ENCODE measurements around the gene UGT2B7.
A peak's percentile ranks its signal among the peaks of the same experiment; 100 is the strongest.
"Not testable (repeated sequence)": the region's sequence is repeated elsewhere in the genome, so short reads cannot be mapped to it uniquely, and the experiment has no call there.

UGT2B7 gene

GRCh38 chr4:69096111-69096656 is at the start of gene UGT2B7:
Gene UGT2B7, plus strand, starts transcription at chr4:69096474. Its CDS starts 47 bp downstream, at chr4:69096521.
- no peak for DNase-seq

DNA sequence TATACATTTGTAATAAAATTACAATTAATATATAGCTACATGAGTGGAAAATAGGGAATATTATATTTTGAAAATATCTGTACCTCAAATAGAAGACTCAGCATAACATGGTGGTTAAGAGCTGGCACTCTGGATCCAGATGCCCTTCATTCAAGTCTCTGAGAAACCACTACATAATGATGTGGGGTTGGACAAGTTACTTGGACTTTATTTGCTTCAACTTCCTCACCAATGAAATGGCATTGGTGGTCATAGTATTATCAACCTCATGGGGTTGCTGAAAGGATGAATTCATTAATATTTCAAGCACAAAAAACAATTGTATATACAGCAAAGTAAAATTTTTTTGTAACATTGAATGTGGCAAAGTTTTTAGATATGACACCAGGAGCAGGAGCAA is 46.4 kb upstream of the UGT2B7 start:
- DNase-seq, result no peak

DNA sequence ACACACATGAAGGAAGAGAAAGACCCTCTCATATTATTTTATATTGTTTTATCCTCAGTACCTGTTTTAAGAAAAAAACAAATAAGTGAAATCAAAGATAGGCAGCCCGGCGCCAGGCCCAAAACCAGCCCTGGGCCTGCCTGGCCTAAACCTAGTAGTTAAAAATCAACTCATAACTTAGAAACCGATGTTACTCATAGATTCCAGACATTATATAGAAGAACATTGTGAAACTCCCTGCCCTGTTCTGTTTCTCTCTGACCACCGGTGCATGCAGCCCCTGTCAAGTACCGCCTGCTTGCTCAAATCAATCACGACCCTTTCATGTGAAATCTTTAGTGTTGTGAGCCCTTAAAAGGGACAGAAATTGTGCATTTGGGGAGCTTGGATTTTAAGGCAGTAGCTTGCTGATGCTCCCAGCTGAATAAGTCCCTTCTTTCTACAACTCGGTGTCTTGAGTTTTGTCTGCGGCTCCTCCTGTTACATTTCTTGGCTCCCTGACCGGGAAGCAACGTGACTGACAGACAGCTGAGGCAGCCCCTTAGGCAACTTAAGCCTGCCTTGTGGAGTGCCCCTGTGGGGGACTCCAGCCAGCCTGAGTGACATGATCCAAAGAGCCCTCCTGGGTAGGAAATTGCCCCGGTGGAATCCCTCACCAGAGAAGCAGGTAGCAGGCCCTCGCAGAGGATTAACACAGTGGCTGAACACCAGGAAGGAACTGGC is 45.3 kb upstream of the UGT2B7 start:
- DNase-seq, result peak; percentile 34

DNA sequence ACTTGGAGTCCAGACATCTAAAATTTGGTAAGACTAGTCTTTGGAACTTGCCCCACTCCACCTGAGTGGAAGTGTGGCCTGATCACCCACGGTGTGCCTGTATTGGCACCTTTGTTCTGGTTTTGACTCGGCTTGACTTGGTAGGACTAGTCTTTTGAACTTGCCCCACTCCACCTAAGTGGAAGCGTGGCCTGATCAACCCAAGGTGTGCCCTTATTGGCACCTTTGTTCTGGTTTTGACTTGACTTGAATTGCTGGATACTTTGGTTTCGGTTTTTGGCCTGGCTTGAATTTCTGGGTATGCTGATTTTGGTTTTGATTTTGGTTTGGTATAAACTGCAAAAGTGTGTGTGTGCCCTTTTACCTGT is 44.7 kb upstream of the UGT2B7 start:
- DNase-seq, result no peak

DNA sequence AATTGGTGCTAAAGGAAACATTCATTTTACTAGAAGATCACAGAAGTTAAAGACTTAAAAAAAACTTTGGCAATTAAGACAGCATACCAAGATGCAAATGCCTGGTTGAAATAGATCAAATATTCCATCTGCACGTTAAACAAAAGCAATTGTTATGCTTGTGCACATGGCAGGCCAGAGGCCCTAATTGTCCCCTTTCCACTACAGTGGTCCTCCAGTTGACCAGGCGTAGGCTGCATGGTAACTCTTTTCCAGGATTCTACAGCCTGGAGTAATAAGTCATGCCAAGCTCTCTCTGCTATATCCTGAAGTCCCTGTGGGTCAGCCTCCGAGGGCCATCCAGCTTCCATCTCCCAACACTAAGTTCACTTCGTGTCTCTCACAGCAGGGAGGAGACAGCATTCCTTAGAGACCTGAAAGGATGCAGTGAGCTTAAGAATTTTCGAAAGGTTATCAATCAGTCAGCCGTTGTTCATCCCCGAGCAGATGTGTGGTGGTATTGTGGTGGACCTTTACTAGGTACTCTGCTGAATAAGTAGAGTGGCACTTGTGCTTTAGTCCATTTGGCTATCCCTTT is 42.9 kb upstream of the UGT2B7 start:
- not testable (repeated sequence) for DNase-seq

- DNase-seq, result not testable (repeated sequence)
Observed at GRCh38 chr4:69054033-69054432, 42.2 kb upstream of the UGT2B7 start.

DNA sequence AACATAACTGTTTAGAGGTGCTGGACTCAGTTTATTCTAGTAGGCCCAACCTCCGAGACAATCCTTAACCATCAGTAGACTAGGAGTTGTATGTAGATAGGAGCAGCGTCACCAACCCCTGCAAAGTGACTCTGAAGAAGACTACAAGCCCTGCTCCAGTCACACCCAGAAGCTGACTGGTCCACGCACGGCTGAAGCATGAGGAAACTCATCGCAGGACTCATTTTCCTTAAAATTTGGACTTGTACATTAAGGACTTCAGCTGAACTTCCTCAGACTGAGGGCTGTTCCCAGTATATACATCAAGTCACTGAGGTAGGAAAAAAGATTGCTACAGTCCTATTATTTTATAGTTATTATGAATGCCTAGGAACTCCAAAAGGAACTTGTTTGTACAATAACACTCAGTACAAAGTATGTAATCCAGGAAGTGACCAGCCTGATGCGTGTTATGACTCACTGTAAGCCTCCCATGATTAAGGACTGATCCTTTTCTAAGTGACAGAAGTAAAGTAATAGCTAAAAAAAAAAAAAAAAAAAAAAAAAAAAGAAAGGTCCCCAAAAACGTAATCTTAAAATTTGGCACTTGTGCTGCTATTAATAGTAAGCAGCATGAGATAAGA is 41.6 kb upstream of the UGT2B7 start:
- DNase-seq, result no peak

- DNase-seq, result no peak
Observed at GRCh38 chr4:69056150-69056549, 40.1 kb upstream of the UGT2B7 start.

DNA sequence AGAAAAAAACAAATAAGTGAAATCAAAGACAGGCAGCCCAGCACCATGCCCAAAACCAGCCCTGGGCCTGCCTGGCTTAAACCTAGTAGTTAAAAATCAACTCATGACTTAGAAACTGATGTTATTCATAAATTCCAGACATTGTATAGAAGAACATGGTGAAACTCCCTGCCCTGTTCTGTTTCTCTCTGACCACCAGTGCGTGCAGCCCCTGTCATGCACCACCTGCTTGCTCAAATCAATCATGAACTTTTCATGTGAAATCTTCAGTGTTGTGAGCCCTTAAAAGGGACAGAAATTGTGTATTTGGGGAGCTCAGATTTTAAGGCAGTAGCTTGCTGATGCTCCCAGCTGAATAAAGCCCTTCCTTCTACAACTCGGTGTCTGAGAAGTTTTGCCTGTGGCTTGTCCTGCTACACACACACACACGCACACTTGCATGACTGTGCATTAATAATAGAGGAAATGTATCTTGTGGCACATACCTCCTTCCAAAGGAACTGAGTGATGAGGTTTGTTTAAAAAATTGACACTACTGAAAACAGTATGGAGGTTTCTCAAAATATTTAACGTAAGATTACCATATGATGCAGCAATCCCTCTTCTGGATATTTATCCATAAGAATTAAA is 39.2 kb upstream of the UGT2B7 start:
- DNase-seq, result no peak

DNA sequence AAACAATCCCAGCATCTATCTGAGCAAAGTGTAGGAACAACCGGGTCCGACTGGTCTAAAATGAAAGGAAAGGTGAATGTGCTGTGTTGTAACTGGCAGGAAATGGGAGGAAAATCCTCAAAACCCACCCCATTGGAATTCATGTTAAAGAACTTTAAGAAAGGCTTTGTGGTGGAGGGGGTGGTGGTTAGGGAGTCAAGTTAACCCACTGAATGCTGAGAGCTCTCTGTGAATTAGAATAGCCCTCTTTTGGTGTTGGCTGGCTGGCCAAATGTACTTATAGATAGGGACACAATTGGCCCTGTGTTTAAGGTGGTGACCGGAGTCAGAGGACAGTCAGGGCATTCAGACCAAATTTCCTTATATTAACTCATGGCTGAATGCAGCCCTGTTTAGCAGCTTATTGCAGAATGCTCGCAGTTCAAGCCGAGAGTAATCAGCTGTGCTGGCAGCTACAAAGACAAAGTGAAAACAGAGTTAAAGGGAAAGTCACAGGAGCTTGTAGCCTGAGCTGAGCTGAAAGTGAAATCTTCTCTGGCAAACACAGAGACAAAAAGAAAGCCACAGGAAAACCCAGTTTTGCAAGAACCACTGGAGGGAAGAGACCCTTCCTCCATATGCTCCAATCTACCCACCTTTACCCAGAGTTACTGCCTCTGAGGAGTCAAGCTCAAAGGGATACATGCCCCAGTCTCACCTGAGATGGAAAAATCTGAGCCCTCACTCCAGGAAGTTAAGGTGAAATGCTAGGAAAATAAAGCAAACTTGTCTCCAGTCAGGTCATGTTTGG is 38.5 kb upstream of the UGT2B7 start:
- peak; percentile 28 for DNase-seq

DNA sequence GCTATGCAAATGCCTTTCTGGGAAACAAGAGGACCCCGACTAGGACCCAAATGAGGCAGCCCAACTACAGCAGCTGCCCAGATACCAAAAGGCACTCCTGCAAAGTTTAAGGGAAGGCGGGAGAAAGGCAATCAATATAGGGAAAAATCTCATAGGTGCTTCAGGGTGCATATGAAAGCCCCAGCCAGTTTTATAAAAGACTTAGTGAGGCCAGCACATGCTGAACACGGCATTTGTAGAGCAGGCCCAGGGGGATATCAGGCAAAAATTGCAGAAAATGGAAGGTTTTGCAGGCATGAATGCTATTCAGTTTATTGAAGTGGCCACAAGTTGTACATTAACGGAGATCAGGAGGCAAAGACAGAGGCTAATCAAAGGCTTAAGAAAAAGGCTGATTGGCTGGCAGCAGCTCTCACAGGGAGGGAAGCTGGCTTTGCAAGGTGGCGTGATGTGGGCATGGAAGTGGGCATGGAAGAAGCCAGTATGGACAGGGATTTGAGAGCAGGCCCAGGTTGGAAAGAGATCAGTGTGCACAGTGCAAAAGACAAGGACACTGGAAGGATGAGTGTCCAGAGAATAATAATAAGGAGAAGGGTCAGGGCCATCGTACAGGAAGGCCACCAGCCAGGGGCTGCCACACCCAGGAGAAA is 37.7 kb upstream of the UGT2B7 start:
- DNase-seq, result no peak

DNA sequence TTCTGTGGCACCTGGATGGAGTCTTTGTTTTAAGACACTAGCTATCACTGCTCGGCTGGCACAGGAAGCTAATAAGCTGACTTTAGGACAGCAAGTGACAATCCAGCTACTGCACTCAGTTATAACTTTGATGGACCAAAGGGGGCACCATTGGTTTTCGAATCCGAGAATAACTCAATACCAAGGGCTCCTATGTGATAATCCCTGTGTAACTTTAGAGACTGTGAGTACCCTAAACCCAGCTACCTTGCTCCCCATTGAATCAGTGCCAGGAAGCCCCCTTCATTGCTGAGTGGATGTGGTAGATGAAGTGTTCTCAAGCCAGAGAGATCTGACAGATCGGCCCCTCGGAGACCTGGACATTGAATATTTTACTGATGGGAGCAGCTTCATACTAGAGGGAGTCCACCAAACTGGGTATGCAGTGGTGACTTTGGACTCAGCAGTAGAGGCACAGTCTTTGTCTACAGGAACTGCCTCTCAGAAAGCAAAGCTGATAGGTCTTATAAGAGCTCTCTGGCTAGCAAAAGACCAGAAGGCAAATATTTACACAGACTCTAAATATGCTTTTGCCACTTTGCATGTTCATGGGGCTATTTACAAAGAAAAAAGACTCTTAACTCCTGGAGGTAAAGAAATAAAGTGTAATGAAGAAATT is 35.5 kb upstream of the UGT2B7 start:
- no peak for DNase-seq

GRCh38 chr4:69064391-69064790 is 31.9 kb upstream of the UGT2B7 start:
- DNase-seq, result no peak

GRCh38 chr4:69066945-69067344 is 29.3 kb upstream of the UGT2B7 start:
- DNase-seq, result no peak

DNA sequence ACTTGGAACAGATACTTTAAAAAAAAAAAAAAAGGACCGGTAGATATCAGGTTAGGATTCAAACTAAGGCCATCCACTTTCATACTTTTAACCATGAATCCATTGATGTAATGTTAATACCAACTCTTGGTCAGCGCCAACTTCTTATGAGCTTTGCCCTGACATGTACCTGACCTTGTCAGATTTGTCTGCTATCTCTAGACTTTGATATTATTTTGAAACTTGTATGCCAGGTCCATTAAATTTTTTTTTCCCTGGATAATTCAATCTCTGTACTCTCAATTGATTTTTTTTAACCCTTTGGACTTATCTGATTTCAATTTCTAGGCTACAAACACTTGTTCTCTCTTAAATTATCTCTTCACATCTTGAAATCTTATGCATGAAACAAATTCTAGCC is 27.2 kb upstream of the UGT2B7 start:
- DNase-seq, result no peak

- DNase-seq, result no peak
Observed at GRCh38 chr4:69070590-69070989, 25.7 kb upstream of the UGT2B7 start.

- DNase-seq, result no peak
Observed at GRCh38 chr4:69071286-69071685, 25.0 kb upstream of the UGT2B7 start.

GRCh38 chr4:69073375-69073774 is 22.9 kb upstream of the UGT2B7 start:
- DNase-seq, result no peak

DNA sequence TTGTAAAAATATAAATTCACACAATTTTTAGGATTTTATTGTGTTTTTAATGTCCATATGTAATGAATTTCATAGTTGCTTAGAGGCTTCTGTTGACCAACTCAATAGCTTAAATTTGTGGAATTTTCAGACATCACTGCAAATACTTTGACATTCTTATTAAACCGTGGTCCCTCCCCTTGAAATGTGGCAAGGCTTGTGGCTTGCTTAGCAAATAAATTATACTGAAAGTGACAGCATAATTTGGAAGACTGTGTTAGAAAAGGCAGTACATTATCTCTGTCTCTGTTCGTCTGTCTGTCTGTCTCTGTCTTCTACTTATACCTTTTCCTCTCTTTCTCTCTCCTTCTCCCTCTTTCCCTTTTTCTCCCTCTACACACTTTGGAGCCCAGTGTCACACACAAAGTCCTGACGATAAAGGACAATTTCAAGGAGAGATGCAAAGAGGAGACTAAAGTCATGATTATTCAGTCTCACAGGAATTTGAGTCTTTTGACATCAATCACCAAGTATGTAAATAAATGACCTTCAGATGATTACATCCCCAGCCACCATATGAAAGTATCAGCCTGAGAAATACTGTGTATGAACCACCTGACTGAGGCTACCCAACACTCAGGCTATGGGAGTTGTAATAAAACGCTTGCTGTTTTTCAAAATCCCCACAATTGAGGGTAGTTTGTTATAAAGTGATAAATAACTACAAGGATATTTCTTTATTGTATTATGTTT is 21.0 kb upstream of the UGT2B7 start:
- no peak for DNase-seq

GRCh38 chr4:69078852-69079251 is 17.4 kb upstream of the UGT2B7 start:
- DNase-seq, result no peak

GRCh38 chr4:69088473-69088872 is 7.8 kb upstream of the UGT2B7 start:
- DNase-seq, result no peak

All from femur (tissue), 1 donor.